DOHH2 (cell line): ENCODE data around the gene GALNTL6.
"Not testable (repeated sequence)": the region's sequence is repeated elsewhere in the genome, so short reads cannot be mapped to it uniquely, and the experiment has no call there.

Experiments
- H3F3A ChIP-seq: fragments of 200-600 bp; sonication (generic), shearing (Covaris generic); 2 replicates; pipeline ENCODE4 v1.6.0; 2016; ENCODE audit warnings: antibody characterized with exemption, mild to moderate bottlenecking; ENCODE audit not compliant: control insufficient read depth, insufficient read depth
- H3K27ac ChIP-seq: fragments of 200-600 bp; sonication (generic); 2 replicates; pipeline ENCODE4 v1.5.1; 2014; ENCODE audit warnings: low read depth, mild to moderate bottlenecking, low read length, moderate library complexity
- H3K27me3 ChIP-seq: fragments of 200-600 bp; sonication (generic); 2 replicates; pipeline ENCODE4 v1.6.1; 2014; ENCODE audit warnings: mild to moderate bottlenecking, low read length, mixed read lengths; ENCODE audit not compliant: control insufficient read depth
- H3K36me3 ChIP-seq: fragments of 200-600 bp; sonication (generic); 2 replicates; pipeline ENCODE4 v1.6.1; 2014; ENCODE audit warnings: mild to moderate bottlenecking, low read length, moderate library complexity, mixed read lengths; ENCODE audit not compliant: control insufficient read depth
- H3K4me1 ChIP-seq: fragments of 200-600 bp; sonication (generic); 2 replicates; pipeline ENCODE4 v1.6.1; 2014; ENCODE audit warnings: mild to moderate bottlenecking, low read length, mixed read lengths; ENCODE audit not compliant: control insufficient read depth
- H3K4me2 ChIP-seq: fragments of 200-600 bp; sonication (generic); 2 replicates; pipeline ENCODE4 v1.6.0; 2014; ENCODE audit warnings: mild to moderate bottlenecking, low read length, moderate library complexity
- H3K4me3 ChIP-seq: fragments of 200-600 bp; sonication (generic); 2 replicates; pipeline ENCODE4 v1.5.1; 2014; ENCODE audit warnings: mild to moderate bottlenecking, low read length, mixed read lengths
- H3K79me2 ChIP-seq: fragments of 200-600 bp; sonication (generic); 2 replicates; pipeline ENCODE4 v1.6.1; 2014; ENCODE audit warnings: mild to moderate bottlenecking, low read length, mixed read lengths; ENCODE audit not compliant: control insufficient read depth
- H3K9me2 ChIP-seq: fragments of 200-600 bp; sonication (generic); replicated peaks from 2 replicates; pipeline ENCODE4 v1.6.1; 2014; ENCODE audit warnings: mild to moderate bottlenecking, low read length, mixed read lengths; ENCODE audit not compliant: control insufficient read depth
- H3K9me3 ChIP-seq: fragments of 200-600 bp; sonication (generic); 2 replicates; pipeline ENCODE4 v1.6.1; 2014; ENCODE audit warnings: antibody characterized with exemption, low read length, mixed read lengths; ENCODE audit not compliant: control insufficient read depth, insufficient read depth
- H4K20me1 ChIP-seq: fragments of 200-600 bp; sonication (generic); 2 replicates; pipeline ENCODE4 v1.6.0; 2014; ENCODE audit warnings: low read depth, mild to moderate bottlenecking, antibody characterized with exemption, low read length, moderate library complexity; ENCODE audit not compliant: control insufficient read depth, insufficient read depth
- EZH2phosphoT487 ChIP-seq: fragments of 200-600 bp; sonication (generic); IDR thresholded peaks from 2 replicates; pipeline ENCODE4 v1.6.1; 2017; ENCODE audit warnings: borderline replicate concordance, mild to moderate bottlenecking, antibody characterized with exemption, low read length, moderate library complexity, mixed read lengths
- TF ChIP-seq, protein P1 (sequence below): fragments of 200-600 bp; sonication (generic); IDR thresholded peaks from one replicate; pipeline ENCODE4 v1.5.1; 2014; ENCODE audit warnings: antibody characterized with exemption, mild to moderate bottlenecking, low read depth, low read length; ENCODE audit not compliant: poor library complexity, severe bottlenecking

Gene GALNTL6

DNA sequence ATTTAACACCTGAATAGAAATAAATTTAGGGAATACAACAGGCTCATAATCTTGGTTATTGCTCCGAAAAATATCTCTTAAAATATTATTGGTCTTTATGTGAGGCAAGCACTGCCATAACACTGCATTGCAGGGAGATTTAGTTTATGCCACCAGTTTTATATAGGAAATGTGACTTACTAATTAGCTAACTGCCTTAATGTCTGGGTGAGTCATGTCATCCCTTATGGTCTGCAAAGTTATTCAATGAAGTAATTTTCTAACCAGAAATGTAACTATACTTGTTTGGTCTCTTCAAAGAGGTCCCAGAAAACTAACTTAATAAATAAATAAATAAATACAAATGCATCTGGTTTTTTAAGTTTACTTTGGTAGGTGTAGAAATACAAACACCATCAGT is 597.2 kb downstream of the GALNTL6 start:
- no peak overlapping the region for H3K27ac ChIP-seq
- H3K9me2 ChIP-seq, result no peaks in the 10 kb centered on the region
- H3K79me2 ChIP-seq, result no peaks in the 10 kb centered on the region
- no peak overlapping the region for H3K4me2 ChIP-seq
- H3K36me3 ChIP-seq, result no peaks in the 10 kb centered on the region
- H3K4me1 ChIP-seq, result no peaks in the 10 kb centered on the region
- H3K4me3 ChIP-seq, result no peak overlapping the region
- no peaks in the 10 kb centered on the region for H3K27me3 ChIP-seq
- H4K20me1 ChIP-seq, result no peaks in the 10 kb centered on the region
- H3K9me3 ChIP-seq, result no peaks in the 10 kb centered on the region
- H3F3A ChIP-seq, result no peaks in the 10 kb centered on the region
- TF ChIP-seq EZH2phosphoT487, result no peak
- TF ChIP-seq, protein P1, sequence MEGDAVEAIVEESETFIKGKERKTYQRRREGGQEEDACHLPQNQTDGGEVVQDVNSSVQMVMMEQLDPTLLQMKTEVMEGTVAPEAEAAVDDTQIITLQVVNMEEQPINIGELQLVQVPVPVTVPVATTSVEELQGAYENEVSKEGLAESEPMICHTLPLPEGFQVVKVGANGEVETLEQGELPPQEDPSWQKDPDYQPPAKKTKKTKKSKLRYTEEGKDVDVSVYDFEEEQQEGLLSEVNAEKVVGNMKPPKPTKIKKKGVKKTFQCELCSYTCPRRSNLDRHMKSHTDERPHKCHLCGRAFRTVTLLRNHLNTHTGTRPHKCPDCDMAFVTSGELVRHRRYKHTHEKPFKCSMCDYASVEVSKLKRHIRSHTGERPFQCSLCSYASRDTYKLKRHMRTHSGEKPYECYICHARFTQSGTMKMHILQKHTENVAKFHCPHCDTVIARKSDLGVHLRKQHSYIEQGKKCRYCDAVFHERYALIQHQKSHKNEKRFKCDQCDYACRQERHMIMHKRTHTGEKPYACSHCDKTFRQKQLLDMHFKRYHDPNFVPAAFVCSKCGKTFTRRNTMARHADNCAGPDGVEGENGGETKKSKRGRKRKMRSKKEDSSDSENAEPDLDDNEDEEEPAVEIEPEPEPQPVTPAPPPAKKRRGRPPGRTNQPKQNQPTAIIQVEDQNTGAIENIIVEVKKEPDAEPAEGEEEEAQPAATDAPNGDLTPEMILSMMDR, result no peak

DNA sequence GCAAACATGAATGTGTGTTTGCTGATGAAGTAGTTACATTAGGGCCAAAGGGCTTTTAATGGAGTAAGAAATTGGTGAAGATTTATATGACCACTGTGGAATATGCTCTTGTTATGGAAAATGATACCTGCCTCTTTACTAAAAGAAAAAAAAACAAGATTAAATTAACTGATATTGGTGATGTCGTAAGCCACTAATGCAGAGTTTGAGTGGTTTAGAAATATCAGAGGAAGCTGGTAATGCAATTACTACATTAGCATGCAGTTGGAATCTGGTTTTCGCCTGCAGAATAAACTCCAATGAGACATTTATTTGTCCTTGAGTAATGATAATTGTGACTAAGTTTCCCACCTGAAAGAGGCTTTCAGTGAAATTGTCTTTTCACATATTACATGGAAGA is 597.9 kb downstream of the GALNTL6 start:
- no peak overlapping the region for H3K27ac ChIP-seq
- H3K4me3 ChIP-seq, result no peak overlapping the region
- H3K4me1 ChIP-seq, result no peaks in the 10 kb centered on the region
- H4K20me1 ChIP-seq, result no peaks in the 10 kb centered on the region
- H3K9me3 ChIP-seq, result no peaks in the 10 kb centered on the region
- no peak overlapping the region for H3K4me2 ChIP-seq
- TF ChIP-seq EZH2phosphoT487, result no peak
- TF ChIP-seq, protein P1, result no peak
- no peaks in the 10 kb centered on the region for H3F3A ChIP-seq
- no peaks in the 10 kb centered on the region for H3K27me3 ChIP-seq
- H3K79me2 ChIP-seq, result no peaks in the 10 kb centered on the region
- no peaks in the 10 kb centered on the region for H3K9me2 ChIP-seq
- H3K36me3 ChIP-seq, result no peaks in the 10 kb centered on the region

GRCh38 chr4:172412851-172413580 is 599.8 kb downstream of the GALNTL6 start:
- H3K4me2 ChIP-seq, result no peak overlapping the region
- no peaks in the 10 kb centered on the region for H3K79me2 ChIP-seq
- H4K20me1 ChIP-seq, result no peaks in the 10 kb centered on the region
- no peaks in the 10 kb centered on the region for H3K27me3 ChIP-seq
- H3F3A ChIP-seq, result no peaks in the 10 kb centered on the region
- no peaks in the 10 kb centered on the region for H3K9me2 ChIP-seq
- no peak overlapping the region for H3K4me3 ChIP-seq
- TF ChIP-seq, protein P1, result no peak
- TF ChIP-seq EZH2phosphoT487, result no peak
- no peaks in the 10 kb centered on the region for H3K36me3 ChIP-seq
- H3K9me3 ChIP-seq, result no peaks in the 10 kb centered on the region
- no peak overlapping the region for H3K27ac ChIP-seq
- H3K4me1 ChIP-seq, result no peaks in the 10 kb centered on the region

DNA sequence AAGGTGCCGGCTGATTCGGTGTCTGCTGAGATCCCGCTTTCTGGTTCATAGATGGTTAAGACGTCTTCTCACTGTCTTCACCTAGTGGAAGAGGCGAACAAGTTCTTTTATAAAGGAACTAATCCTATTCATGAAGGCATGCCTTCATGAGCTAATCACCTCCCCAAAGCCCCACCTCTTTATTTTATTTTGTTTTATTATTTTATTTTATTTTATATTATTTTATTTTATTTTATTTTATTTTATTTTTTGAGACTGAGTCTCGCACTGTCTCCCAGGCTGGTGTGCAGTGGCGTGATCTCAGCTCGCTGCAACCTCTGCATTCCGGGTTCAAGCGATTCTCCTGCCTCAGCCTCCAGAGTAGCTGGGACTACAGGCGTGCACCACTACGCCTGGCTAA is 615.8 kb downstream of the GALNTL6 start:
- not testable (repeated sequence) for H3K79me2 ChIP-seq, H3K4me2 ChIP-seq, H3K4me1 ChIP-seq, H3K9me3 ChIP-seq, H4K20me1 ChIP-seq, H3K9me2 ChIP-seq, H3F3A ChIP-seq, H3K36me3 ChIP-seq, H3K27me3 ChIP-seq, H3K4me3 ChIP-seq, H3K27ac ChIP-seq
